ENCODE results near the gene TMEM163. TPM values are rescaled to one million over a fixed set of nuclear protein-coding genes. Genes with fewer than 3 reads are reported as not detected.
"Not testable (repeated sequence)": the region's sequence is repeated elsewhere in the genome, so short reads cannot be mapped to it uniquely, and the experiment has no call there.

TMEM163 gene
- total and polyA plus RNA-seq, 4 donors = 5.8 to 46.9 (median 29.8) TPM

DNA sequence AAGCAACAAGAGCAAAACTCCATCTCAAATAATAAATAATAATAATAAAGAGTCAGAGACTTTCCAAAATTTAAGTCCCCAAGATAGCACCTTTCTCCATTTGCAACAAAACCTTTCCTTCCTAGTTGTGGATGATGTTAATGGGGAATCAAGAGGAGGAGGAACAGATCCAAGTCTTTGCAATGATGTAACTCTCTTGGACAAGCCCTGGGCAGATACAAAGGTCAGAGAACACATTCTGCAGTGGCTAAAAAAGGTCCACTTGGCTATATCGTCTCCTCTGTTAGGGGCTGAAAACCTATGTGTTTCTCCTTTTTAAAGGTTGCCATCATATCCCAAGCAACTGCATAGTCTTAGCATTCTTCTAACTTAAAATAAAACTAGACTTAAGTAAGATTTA lies 151.1 kb downstream of the TMEM163 start:
- ATAC-seq (ENCODE audit: insufficient read depth, low FRiP score) = no peak
- Histone ChIP-seq H3K4me3 (no peak overlapping the region), H3K4me1 (ENCODE audit: control insufficient read depth in 5 of 5, insufficient read depth in 5 of 5, low read length in 5 of 5) (no peaks in the 10 kb centered on the region), H3K27ac (ENCODE audit: low read depth in 1 of 2, low read length in 1 of 2) (no peak overlapping the region), H3K9me3 (ENCODE audit: control insufficient read depth in 4 of 4, insufficient read depth in 3 of 4, low read length in 3 of 4) (no peaks in the 10 kb centered on the region), H3K9ac (ENCODE audit: insufficient read depth in 1 of 2, low read length in 2 of 2) (no peak overlapping the region), H3K36me3 (ENCODE audit: control insufficient read depth in 4 of 4, insufficient read depth in 4 of 4, low read length in 4 of 4) (no peaks in the 10 kb centered on the region), H3K27me3 (ENCODE audit: control insufficient read depth in 3 of 3, insufficient read depth in 3 of 3, low read length in 2 of 3) (no peaks in the 10 kb centered on the region)
- TF ChIP-seq, protein P1, sequence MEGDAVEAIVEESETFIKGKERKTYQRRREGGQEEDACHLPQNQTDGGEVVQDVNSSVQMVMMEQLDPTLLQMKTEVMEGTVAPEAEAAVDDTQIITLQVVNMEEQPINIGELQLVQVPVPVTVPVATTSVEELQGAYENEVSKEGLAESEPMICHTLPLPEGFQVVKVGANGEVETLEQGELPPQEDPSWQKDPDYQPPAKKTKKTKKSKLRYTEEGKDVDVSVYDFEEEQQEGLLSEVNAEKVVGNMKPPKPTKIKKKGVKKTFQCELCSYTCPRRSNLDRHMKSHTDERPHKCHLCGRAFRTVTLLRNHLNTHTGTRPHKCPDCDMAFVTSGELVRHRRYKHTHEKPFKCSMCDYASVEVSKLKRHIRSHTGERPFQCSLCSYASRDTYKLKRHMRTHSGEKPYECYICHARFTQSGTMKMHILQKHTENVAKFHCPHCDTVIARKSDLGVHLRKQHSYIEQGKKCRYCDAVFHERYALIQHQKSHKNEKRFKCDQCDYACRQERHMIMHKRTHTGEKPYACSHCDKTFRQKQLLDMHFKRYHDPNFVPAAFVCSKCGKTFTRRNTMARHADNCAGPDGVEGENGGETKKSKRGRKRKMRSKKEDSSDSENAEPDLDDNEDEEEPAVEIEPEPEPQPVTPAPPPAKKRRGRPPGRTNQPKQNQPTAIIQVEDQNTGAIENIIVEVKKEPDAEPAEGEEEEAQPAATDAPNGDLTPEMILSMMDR (IDR thresholded peaks at IDR 0.05; ENCODE audit: control extremely low read depth, extremely low read depth) = no peak
- no peak for DNase-seq
- WGBS, 2 donors = 94 to 96% methylated on average over 1 of the region's 1 CpG

DNA sequence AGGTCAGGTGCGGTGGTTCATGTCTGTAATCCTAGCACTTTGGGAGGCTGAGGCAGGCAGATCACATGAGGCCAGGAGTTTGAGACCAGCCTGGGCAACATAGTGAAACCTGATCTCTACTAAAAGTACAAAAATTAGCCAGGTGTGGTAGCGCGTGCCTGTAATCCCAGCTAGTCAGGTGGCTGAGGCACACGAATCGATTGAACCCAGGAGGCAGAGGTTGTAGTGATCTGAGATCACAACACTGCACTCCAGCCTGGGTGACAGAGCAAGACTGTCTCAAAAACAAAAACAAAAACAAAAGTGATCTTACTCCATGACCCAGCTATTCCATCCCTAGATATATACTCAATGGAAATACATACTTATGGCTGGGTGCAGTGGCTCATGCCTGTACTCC lies 153.8 kb downstream of the TMEM163 start:
- H3K27me3 ChIP-seq (ENCODE audit: control insufficient read depth in 3 of 3, insufficient read depth in 3 of 3, low read length in 2 of 3); H3K27ac ChIP-seq (ENCODE audit: low read depth in 1 of 2, low read length in 1 of 2); H3K9ac ChIP-seq (ENCODE audit: insufficient read depth in 1 of 2, low read length in 2 of 2); ATAC-seq (ENCODE audit: insufficient read depth, low FRiP score); DNase-seq; H3K36me3 ChIP-seq (ENCODE audit: control insufficient read depth in 4 of 4, insufficient read depth in 4 of 4, low read length in 4 of 4); H3K4me1 ChIP-seq (ENCODE audit: control insufficient read depth in 5 of 5, insufficient read depth in 5 of 5, low read length in 5 of 5); H3K9me3 ChIP-seq (ENCODE audit: control insufficient read depth in 4 of 4, insufficient read depth in 3 of 4, low read length in 3 of 4); H3K4me3 ChIP-seq: not testable (repeated sequence)
- WGBS, 2 donors = 88 to 94% methylated on average over 5 of the region's 5 CpGs

DNA sequence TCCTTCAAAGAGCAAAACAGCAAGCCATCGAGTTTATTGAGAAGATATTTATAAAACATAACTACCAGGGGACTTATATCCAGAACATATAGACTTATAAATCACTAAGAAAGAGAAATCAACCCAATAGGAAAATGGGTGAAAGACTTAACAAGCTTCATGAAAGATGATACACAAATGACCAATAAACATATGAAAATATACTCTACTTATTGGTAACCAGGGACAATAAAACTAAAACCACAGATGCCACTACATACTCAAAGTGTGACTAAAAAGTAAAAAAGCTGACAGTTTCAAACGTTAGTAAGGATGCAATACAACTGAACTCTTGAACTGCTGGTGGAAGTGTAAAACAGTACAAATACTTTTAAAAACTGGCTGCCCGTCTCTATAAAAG lies 154.3 kb downstream of the TMEM163 start:
- TF ChIP-seq, protein P1 (IDR thresholded peaks at IDR 0.05; ENCODE audit: control extremely low read depth, extremely low read depth) = no peak
- Histone ChIP-seq H3K27me3 (ENCODE audit: control insufficient read depth in 3 of 3, insufficient read depth in 3 of 3, low read length in 2 of 3) (no peaks in the 10 kb centered on the region), H3K9me3 (ENCODE audit: control insufficient read depth in 4 of 4, insufficient read depth in 3 of 4, low read length in 3 of 4) (no peaks in the 10 kb centered on the region), H3K27ac (ENCODE audit: low read depth in 1 of 2, low read length in 1 of 2) (no peak overlapping the region), H3K4me1 (ENCODE audit: control insufficient read depth in 5 of 5, insufficient read depth in 5 of 5, low read length in 5 of 5) (no peaks in the 10 kb centered on the region), H3K4me3 (no peak overlapping the region), H3K9ac (ENCODE audit: insufficient read depth in 1 of 2, low read length in 2 of 2) (no peak overlapping the region), H3K36me3 (ENCODE audit: control insufficient read depth in 4 of 4, insufficient read depth in 4 of 4, low read length in 4 of 4) (no peaks in the 10 kb centered on the region)
- DNase-seq (no peak), ATAC-seq (ENCODE audit: insufficient read depth, low FRiP score) (no peak)
- 62 to 76% methylated on average over 3 of the region's 3 CpGs for WGBS, 2 donors

DNA sequence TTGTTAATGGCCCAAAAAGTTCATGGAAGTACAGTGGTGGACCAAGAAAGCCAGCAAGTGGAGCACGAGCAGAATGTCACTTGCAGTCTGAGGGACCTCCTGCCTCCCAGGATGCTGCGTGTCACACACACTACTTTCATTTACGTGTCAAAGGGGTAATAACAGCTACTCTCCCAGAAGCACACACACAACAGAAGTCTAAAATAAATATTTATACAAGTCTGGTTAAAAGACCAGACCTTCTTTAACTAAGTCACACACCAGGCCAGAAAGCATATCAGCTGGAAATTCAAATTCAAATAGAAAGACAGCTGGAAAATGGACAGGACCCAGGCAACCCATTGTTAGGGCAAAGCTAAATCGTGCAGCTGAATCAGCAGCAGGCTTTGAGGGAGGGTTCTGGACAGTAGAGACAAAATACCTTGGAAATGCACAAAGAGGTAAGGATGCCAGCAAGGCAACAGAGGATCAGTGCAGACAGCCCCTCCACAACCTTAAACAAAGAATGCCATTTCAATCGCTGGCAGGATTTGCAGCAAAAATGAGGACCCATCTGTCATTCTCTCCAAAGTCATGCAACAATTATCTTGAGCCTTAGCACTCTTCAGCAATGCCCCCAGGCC lies 160.5 kb downstream of the TMEM163 start:
- TF ChIP-seq, protein P1 (IDR thresholded peaks at IDR 0.05; ENCODE audit: control extremely low read depth, extremely low read depth) = no peak
- WGBS, 2 donors = 48 to 74% methylated on average over 5 of the region's 5 CpGs
- Histone ChIP-seq H3K27me3 (ENCODE audit: control insufficient read depth in 3 of 3, insufficient read depth in 3 of 3, low read length in 2 of 3) (no peaks in the 10 kb centered on the region), H3K9ac (ENCODE audit: insufficient read depth in 1 of 2, low read length in 2 of 2) (no peak overlapping the region), H3K4me3 (no peak overlapping the region), H3K4me1 (ENCODE audit: control insufficient read depth in 5 of 5, insufficient read depth in 5 of 5, low read length in 5 of 5) (peaks cover 0 to 1% (median 0%) of the 10 kb centered on the region in 5 donors), H3K36me3 (ENCODE audit: control insufficient read depth in 4 of 4, insufficient read depth in 4 of 4, low read length in 4 of 4) (no peaks in the 10 kb centered on the region), H3K27ac (ENCODE audit: low read depth in 1 of 2, low read length in 1 of 2) (no peak overlapping the region), H3K9me3 (ENCODE audit: control insufficient read depth in 4 of 4, insufficient read depth in 3 of 4, low read length in 3 of 4) (no peaks in the 10 kb centered on the region)
- DNase-seq = no peak
- no peak for ATAC-seq (ENCODE audit: insufficient read depth, low FRiP score)
